Activated CD4-positive, alpha-beta T cell treated with anti-CD3 and anti-CD28 coated beads, Interleukin-2, amount 50 U/mL, for 48 hours (primary cell): ENCODE results near the gene SMC6.

Experiments used
- DNase-seq, 2 experiments: peaks; one replicate each; pipeline ENCODE4 v3.0.0-alpha.2; 2020

Gene SMC6

GRCh38 chr2:17753803-17754663 is at the start of gene SMC6, which contains the start of gene GEN1:
TSS of gene SMC6 (minus strand) at chr2:17753810. CDS start at chr2:17745946, 7,864 bp downstream.
TSS of gene GEN1 (plus strand) at chr2:17754138. CDS start at chr2:17759944, 5,806 bp downstream.
- DNase-seq, result peak; percentile 88 to 90

DNA sequence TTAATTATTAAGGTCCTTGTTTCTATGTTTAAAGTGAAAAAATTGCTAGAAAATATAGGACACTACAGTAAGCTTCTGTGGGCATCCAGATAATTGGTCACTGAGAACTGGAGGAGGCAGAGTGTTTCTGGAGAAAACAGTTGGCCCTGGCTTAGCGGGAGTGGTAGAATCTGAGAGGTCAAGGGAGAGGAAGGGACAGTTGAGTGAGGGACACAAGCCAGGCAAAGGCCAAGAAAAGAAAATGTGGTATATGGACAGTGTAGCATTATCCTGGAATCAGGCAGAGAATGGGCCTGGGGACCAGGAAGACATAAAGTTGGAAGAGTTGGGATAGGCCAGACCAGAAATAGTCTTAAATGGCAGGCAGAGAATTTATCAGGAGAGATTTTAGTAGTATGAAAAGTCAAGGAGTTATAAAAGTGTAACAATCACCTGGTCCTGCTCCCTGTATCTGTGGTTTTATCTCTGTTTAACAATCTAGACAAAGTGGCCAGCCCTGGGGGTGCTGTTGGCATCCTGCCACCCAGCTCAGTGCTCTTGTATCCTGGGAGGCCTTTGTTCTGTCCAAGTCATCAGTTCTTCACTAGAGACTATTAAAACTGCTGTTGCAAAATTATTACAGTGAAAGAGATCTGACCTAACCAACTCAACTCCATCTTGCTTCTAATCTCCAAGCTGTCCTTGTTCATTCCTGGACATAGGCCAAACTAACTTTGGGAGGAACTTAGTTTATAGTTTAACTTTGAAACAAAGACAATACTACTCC is 47.3 kb upstream of the SMC6 start:
- DNase-seq, result no peak

DNA sequence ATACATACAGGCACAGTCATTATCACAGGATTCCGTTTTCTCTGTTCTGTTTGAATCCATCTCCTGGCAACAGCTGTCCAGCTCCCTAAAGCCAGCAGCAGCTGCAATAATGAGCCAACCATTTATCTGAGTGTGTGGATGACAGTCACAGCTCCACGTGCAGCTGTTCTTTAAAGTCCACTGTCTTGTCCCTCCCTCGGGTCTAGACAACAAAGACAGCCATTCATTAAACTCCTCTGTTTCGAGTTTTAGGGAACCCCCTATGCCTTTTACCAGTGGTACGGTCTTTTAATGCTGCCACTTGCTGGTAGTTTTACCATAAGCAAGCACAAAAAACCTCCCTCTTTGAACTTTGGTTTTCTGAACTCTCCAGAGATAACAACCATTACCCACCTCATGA is 46.6 kb upstream of the SMC6 start:
- DNase-seq, result no peak

GRCh38 chr2:17799301-17800120 is 45.9 kb upstream of the SMC6 start:
- DNase-seq, result no peak

- DNase-seq, result no peak
These were observed 44.7 kb upstream of the SMC6 start for GRCh38 chr2:17798338-17798737.

- no peak for DNase-seq
These were observed 41.7 kb upstream of the SMC6 start for GRCh38 chr2:17795309-17795708.

GRCh38 chr2:17793803-17794354 is 40.3 kb upstream of the SMC6 start:
- no peak for DNase-seq

GRCh38 chr2:17793296-17793695 is 39.7 kb upstream of the SMC6 start:
- DNase-seq, result no peak

- DNase-seq, result no peak
These were observed 38.9 kb upstream of the SMC6 start for GRCh38 chr2:17792515-17792914.

DNA sequence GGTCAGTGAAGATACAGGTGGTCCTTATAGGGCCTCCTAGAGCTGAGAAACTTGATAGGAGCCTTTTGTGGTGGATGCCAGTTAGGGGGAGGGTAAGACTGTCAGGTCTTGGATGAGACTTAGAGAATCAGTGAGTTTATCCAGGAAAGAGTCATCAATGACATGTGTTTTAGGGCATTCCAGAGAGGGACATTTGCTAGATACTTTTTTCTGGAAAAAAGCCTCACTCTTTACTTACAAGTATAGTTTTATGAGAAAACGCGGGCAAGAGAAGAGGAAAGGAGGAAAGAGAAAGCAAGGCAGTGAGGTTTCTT is 38.2 kb upstream of the SMC6 start:
- no peak for DNase-seq

DNA sequence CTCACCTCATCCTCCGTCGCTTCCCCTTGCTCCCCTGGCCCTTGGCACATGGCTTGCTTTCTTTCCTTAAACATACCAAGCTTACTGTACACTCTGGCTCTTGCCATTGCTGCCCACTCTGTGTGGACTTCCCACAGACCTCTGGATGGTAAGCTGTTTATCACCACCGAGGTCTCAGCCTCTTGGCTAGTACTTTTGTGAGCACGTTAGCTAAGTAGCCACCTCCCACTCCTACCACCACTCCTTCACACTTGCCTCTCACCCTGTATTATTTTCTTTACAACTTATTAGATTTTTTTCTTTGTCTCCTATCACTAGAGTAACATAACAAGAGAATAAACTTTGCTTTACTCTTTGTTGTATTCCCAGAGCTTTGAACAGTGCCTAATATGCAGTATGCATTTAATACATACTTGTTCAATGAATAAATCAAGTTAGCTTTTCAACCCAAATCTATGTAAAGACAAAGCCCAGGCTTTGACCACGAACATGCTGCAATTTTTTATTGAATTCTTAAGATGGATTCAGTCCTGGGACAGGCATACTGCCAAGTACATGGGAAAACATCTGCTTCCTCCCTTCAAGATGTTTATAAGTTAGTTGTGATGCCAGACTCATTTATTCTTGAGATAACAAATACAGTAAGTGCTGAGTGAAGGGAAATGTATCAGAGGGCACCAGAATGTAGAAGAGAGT is 37.7 kb upstream of the SMC6 start:
- DNase-seq, result no peak

DNA sequence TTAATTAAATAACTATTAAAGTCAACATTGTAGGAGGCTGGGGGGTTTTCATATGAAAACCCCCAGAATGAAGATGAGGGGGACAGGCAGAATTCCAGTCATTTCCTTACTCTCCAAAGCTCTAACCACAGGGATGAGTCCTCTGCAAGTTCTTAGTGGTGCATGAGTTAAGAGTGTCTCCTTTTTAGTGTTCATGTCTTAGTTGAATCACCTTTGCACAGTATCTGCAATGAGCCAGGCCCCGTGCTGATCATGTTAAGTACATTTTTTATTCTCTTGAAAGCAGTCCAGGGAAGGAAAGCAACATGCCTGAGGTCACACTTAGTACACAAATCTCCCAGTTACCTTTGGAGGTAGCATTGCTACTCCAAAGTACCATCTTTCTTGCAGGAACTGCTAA is 36.9 kb upstream of the SMC6 start:
- no peak for DNase-seq

DNA sequence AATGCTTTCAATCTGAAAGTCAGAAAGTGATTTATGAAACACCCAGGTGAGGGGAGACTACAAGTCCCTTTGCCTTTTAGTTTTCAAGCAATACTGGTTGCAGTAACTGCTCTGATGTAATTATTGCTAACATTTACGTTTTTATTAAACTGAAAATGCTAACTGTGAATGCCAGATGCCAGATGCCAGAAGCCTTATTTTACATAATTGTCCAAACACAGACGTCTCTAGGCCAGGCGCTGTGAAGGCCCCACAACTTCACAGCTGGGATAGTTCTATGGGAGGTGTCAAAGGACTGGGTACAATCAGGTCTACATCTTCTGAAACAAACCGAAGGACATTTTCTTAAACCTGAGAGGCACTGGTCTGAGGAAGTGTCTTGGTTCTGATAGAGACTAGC is 35.2 kb upstream of the SMC6 start:
- DNase-seq, result no peak

GRCh38 chr2:17786727-17787126 is 33.1 kb upstream of the SMC6 start:
- no peak for DNase-seq

GRCh38 chr2:17781482-17781881 is 27.9 kb upstream of the SMC6 start:
- DNase-seq, result no peak

DNA sequence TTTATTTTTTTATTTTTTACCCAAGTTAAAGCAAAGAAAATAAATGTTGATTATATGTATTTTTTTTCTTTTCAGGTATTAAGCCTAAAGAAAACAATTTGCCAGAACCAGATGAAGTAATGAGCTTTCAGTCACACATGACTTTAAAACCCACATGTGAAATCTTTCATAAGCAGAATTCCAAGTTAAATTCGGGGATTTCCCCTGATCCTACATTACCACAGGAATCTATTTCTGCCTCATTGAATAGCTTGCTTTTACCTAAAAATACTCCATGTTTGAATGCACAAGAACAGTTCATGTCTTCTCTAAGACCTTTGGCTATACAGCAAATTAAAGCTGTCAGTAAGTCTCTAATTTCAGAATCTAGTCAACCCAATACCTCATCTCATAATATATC is 26.9 kb upstream of the SMC6 start:
- no peak for DNase-seq

DNA sequence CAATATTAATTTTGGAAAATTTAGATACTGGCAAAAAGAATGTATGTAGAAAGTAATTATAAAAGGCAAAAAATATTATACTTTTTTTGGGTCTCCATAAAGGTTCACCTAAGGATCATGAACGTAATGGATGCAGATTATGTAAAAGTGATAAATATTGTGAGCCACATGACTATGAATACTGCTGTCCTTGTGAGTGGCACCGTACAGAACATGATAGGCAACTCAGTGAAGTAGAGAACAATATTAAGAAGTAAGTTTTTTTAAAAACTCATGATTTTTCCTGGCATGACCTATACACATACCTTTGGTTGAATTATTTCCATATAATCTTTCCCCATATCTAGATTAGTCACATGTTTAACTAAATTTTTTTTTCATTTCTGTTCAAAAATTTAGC is 18.9 kb upstream of the SMC6 start:
- DNase-seq, result no peak

- no peak for DNase-seq
These were observed 18.3 kb upstream of the SMC6 start for GRCh38 chr2:17771956-17772355.

GRCh38 chr2:17768894-17769293 is 15.3 kb upstream of the SMC6 start:
- no peak for DNase-seq

GRCh38 chr2:17765398-17765797 is 11.8 kb upstream of the SMC6 start:
- no peak for DNase-seq

DNA sequence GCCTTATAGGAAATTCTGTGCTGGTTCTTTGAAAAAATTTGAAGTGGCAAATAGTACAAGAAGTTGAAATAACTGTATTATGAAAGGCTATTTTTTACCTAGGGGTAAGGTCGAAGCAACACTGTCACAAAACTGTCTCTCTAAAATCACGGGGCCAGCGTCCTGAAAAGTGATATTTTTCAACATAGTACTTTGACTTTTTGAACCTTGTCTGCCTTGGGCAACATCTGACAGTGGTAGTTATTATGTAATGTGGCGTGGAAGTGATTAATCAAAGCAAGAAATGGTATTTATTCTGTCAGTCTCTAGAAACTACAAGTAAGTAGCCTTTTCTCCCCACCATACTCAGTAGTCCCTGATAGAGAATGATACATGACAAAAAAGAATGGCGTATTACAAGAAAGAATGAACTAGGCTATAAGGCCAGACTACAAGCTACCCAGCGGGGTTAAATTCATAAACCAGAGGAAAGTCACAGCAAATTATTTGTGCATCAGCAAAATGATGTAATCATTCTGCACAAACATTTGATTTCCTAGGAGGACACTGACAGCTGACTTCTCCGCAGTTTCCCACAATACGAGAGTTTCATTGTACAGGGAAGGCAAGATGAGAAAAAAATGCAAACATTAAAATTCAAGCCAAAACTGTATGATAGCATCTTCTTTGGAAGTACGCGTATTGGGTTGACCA is 10.2 kb upstream of the SMC6 start:
- DNase-seq, result no peak

DNA sequence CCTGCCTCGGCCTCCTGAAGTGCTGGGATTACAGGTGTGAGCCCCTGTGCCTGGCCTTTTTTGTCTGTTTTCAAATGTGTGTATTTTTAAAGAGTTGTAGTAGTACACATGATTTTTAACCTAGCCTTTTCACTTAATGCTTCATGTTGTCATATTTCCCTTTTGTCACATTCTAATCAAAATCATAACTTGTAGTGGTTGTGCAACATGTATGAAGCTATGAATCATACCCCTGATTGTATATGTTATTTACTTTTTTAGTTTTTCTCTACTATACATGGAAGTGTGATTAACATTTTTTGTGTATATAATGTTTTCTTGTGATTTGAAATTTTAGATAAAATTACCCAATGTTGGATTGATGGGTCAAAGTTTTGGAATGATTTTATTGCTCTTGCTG is 8.8 kb upstream of the SMC6 start:
- DNase-seq, result no peak
